Transverse colon (tissue), 4 donors: Measurements from ENCODE around the gene BPGM. TPM values are rescaled to one million over a fixed set of nuclear protein-coding genes. Genes with fewer than 3 reads are reported as not detected.

ENCODE experiments used
- DNase-seq: peaks from one replicate; pipeline ENCODE4 v3.0.0-alpha.2; 2019
- H3K27ac ChIP-seq, 4 donors: fragments of 200-600 bp; sonication (generic); 2 replicates each; pipeline ENCODE4 v1.5.1; 2016 to 2018; ENCODE audit warnings: inconsistent platforms in 4 of 4
- H3K27me3 ChIP-seq: fragments of 200-600 bp; sonication (generic); 2 replicates; pipeline ENCODE4 v1.5.1; 2017; ENCODE audit warnings: inconsistent platforms
- H3K36me3 ChIP-seq, 4 donors: fragments of 200-600 bp; sonication (generic); 2 replicates each; pipeline ENCODE4 v1.5.1; 2017 to 2019; ENCODE audit warnings: inconsistent platforms in 4 of 4
- H3K4me1 ChIP-seq, 4 donors: fragments of 200-600 bp; sonication (generic); 2 replicates each; pipeline ENCODE4 v1.5.1; 2017 to 2020; ENCODE audit warnings: inconsistent platforms in 4 of 4
- H3K4me3 ChIP-seq, 4 donors: fragments of 200-600 bp; sonication (generic); 1 replicate in 1 of 4; 2 replicates in 3 of 4; pipeline versions ENCODE4 v1.5.1 to v1.6.1; 2017 to 2019; ENCODE audit warnings: inconsistent platforms in 4 of 4
- H3K9me3 ChIP-seq, 2 donors: fragments of 200-600 bp; sonication (generic); 2 replicates each; pipeline ENCODE4 v1.5.1; 2017 to 2019; ENCODE audit warnings: inconsistent platforms in 2 of 2
- CTCF ChIP-seq, 5 experiments: fragments of 200-600 bp in 3 of 5; fragments of 450-650 bp in 2 of 5; sonication (generic) in 3 of 5; IDR thresholded peaks; 1 replicate in 2 of 5; 2 replicates in 3 of 5; pipeline ENCODE4 v1.5.1; 2016 to 2017; ENCODE audit warnings: antibody characterized with exemption in 5 of 5, inconsistent platforms in 3 of 5, mild to moderate bottlenecking in 2 of 5, moderate library complexity in 1 of 5
- EP300 ChIP-seq: sonication (generic); formaldehyde crosslinking; IDR thresholded peaks from one replicate; pipeline ENCODE4 v1.6.1; 2017; ENCODE audit warnings: antibody characterized with exemption, low read depth
- POLR2A ChIP-seq: fragments of 450-650 bp; IDR thresholded peaks from one replicate; pipeline ENCODE4 v1.6.1; 2016; ENCODE audit warnings: antibody characterized with exemption, mild to moderate bottlenecking, moderate library complexity
- POLR2AphosphoS5 ChIP-seq, 3 donors: sonication (generic); formaldehyde crosslinking; IDR thresholded peaks; one replicate each; pipeline ENCODE4 v1.6.1; 2016; ENCODE audit warnings: antibody characterized with exemption in 3 of 3
- WGBS, 2 donors: methylation state at CpG; one replicate each; pipeline ENCODE4 v1.1.5; 2018; ENCODE audit warnings: low coverage in 1 of 2; 5-methylcytosine and 5-hydroxymethylcytosine counted together
- in situ Hi-C, 4 donors: fragments of 200-750 bp; cut with MboI; loops; one replicate each; pipeline versions ENCODE4 v1.15.0 to v1.15.1; 2017; ENCODE audit warnings: low sequenced_read_pairs in 3 of 4, low pct_ligation_motif_present in 1 of 4, low pct_unique_long_range_greater_than_20kb in 1 of 4
- intact Hi-C: fragments of 100-400 bp; cut with DNase I; formaldehyde crosslinking; loops from one replicate; pipeline ENCODE4 v1.15.1; 2023; ENCODE audit warnings: low total_unique reads
- total RNA-seq, 4 donors: library from RNA; depleted of rRNA; stranded (reverse); fragments of >200 nt; gene quantifications; one replicate each; pipeline ENCODE4 v1.1.0, GENCODE V29; 2016

BPGM gene
- total RNA-seq, 4 donors from 2014 or later: 0.40 to 13.2 (median 7.2) TPM

GRCh38 chr7:134627775-134628153 is 18.9 kb upstream of the BPGM start:
- no peak overlapping the region for H3K4me3 ChIP-seq
- H3K27ac ChIP-seq: no peak overlapping the region
- no peaks in the 10 kb centered on the region for H3K36me3 ChIP-seq
- intact Hi-C loops: no loop called here
- H3K4me1 ChIP-seq: no peaks in the 10 kb centered on the region
- in situ Hi-C loops: loop anchor here in 1 of 4 donors (25.0 kb wide), 1 partner anchor 335 kb away; no protein-coding TSS in a partner anchor
- WGBS, 2 donors: 0% methylated on average over 1 of the region's 1 CpG
- TF ChIP-seq EP300 (no peak), CTCF (IDR thresholded peaks at IDR 0.05) (no peak), POLR2A (no peak), POLR2AphosphoS5 (IDR thresholded peaks at IDR 0.05) (no peak)
- H3K27me3 ChIP-seq: peaks cover 20% of the 10 kb centered on the region
- no peak for DNase-seq
- no peaks in the 10 kb centered on the region for H3K9me3 ChIP-seq

- Histone ChIP-seq H3K9me3 (no peaks in the 10 kb centered on the region), H3K36me3 (no peaks in the 10 kb centered on the region), H3K4me1 (no peaks in the 10 kb centered on the region), H3K27ac (no peak overlapping the region), H3K4me3 (no peak overlapping the region), H3K27me3 (peaks cover 10% of the 10 kb centered on the region)
- in situ Hi-C loops: loop anchor here in 1 of 4 donors (25.0 kb wide), 1 partner anchor 333 kb away; no protein-coding TSS in a partner anchor
- TF ChIP-seq POLR2A (no peak), CTCF (IDR thresholded peaks at IDR 0.05) (no peak), EP300 (no peak), POLR2AphosphoS5 (IDR thresholded peaks at IDR 0.05) (no peak)
- intact Hi-C loops: no loop called here
- no peak for DNase-seq
Observed at GRCh38 chr7:134629445-134629844, 17.2 kb upstream of the BPGM start.

- 67 to 80% methylated on average over 1 of the region's 1 CpG for WGBS, 2 donors
- H3K36me3 ChIP-seq: no peaks in the 10 kb centered on the region
- H3K27me3 ChIP-seq: peaks cover 5% of the 10 kb centered on the region
- no peak overlapping the region for H3K4me3 ChIP-seq
- no peak overlapping the region for H3K27ac ChIP-seq
- H3K4me1 ChIP-seq: no peaks in the 10 kb centered on the region
- no peak for DNase-seq
- no peaks in the 10 kb centered on the region for H3K9me3 ChIP-seq
- in situ Hi-C loops: loop anchor here in 1 of 4 donors (25.0 kb wide), 1 partner anchor 332 kb away; no protein-coding TSS in a partner anchor
- TF ChIP-seq POLR2A: no peak
- TF ChIP-seq POLR2AphosphoS5 (IDR thresholded peaks at IDR 0.05): no peak
- no peak for TF ChIP-seq CTCF (IDR thresholded peaks at IDR 0.05)
- no peak for TF ChIP-seq EP300
- intact Hi-C loops: no loop called here
Observed at GRCh38 chr7:134630237-134630636, 16.4 kb upstream of the BPGM start.

GRCh38 chr7:134630893-134631292 is 15.8 kb upstream of the BPGM start:
- TF ChIP-seq EP300 (no peak), CTCF (IDR thresholded peaks at IDR 0.05) (no peak), POLR2AphosphoS5 (IDR thresholded peaks at IDR 0.05) (no peak), POLR2A (no peak)
- Histone ChIP-seq H3K27me3 (no peaks in the 10 kb centered on the region), H3K27ac (no peak overlapping the region), H3K36me3 (no peaks in the 10 kb centered on the region), H3K4me3 (no peak overlapping the region), H3K4me1 (no peaks in the 10 kb centered on the region), H3K9me3 (no peaks in the 10 kb centered on the region)
- in situ Hi-C loops (loop anchor here in 1 of 4 donors (25.0 kb wide), 1 partner anchor 331 kb away; no protein-coding TSS in a partner anchor), intact Hi-C loops (no loop called here)
- no peak for DNase-seq
